Diencephalon (tissue), 1 donor: ENCODE measurements around the gene SLC35G3. TPM values are rescaled to one million over a fixed set of nuclear protein-coding genes. Genes with fewer than 3 reads are reported as not detected.

Experiments
- total RNA-seq: library from RNA; depleted of rRNA; stranded (reverse); fragments of >200 nt; gene quantifications from one replicate; pipeline ENCODE4 v1.2.3, GENCODE V29; 2014

The SLC35G3 gene
- total RNA-seq = not detected

GRCh38 chr17:35194001-35194400 is at the start of gene SLC35G3:
Gene SLC35G3 (minus strand): TSS chr17:35194393. CDS start chr17:35194307, 86 bp downstream.

GRCh38 chr17:35242805-35243560 is 48.8 kb upstream of the SLC35G3 start, which contains the start of gene SLFN5:
Gene SLFN5 (plus strand): TSS chr17:35243072. CDS start chr17:35258691, 15,619 bp downstream.

GRCh38 chr17:35147375-35147905 is 46.8 kb downstream of the SLC35G3 start, which contains the start of gene UNC45B:
Gene UNC45B (plus strand): TSS chr17:35147817. CDS start chr17:35148264, 447 bp downstream.

Other genes with a start within 250 kb of the SLC35G3 start
- gene CCT6B, start 232.9 kb downstream of the SLC35G3 start, total RNA-seq = 3.9 TPM
- 18.2 TPM for gene ZNF830, start 232.9 kb downstream of the SLC35G3 start, total RNA-seq
- 30.9 TPM for gene LIG3, start 213.9 kb downstream of the SLC35G3 start, total RNA-seq
- gene RFFL, start 130.7 kb downstream of the SLC35G3 start, total RNA-seq = 8.8 TPM
- gene RAD51D, start 74.5 kb downstream of the SLC35G3 start, total RNA-seq = 10.8 TPM
- gene FNDC8, start 72.8 kb downstream of the SLC35G3 start, total RNA-seq = not detected
- gene NLE1, start 52.1 kb downstream of the SLC35G3 start, total RNA-seq = 20.5 TPM
- gene UNC45B, start 46.6 kb downstream of the SLC35G3 start, total RNA-seq = not detected
- 9.9 TPM for gene SLFN5, start 48.7 kb upstream of the SLC35G3 start, total RNA-seq
- 7.8 TPM for gene SLFN11, start 179.2 kb upstream of the SLC35G3 start, total RNA-seq
- gene SLFN12, start 238.1 kb upstream of the SLC35G3 start, total RNA-seq = 8.8 TPM